NCI-H345 (cell line): ENCODE measurements around the gene ADGRB2.

Experiments used
- DNase-seq: peaks from one replicate; lab custom pipeline; 2025; lab: John Stamatoyannopoulos, UW

ADGRB2 gene

DNA sequence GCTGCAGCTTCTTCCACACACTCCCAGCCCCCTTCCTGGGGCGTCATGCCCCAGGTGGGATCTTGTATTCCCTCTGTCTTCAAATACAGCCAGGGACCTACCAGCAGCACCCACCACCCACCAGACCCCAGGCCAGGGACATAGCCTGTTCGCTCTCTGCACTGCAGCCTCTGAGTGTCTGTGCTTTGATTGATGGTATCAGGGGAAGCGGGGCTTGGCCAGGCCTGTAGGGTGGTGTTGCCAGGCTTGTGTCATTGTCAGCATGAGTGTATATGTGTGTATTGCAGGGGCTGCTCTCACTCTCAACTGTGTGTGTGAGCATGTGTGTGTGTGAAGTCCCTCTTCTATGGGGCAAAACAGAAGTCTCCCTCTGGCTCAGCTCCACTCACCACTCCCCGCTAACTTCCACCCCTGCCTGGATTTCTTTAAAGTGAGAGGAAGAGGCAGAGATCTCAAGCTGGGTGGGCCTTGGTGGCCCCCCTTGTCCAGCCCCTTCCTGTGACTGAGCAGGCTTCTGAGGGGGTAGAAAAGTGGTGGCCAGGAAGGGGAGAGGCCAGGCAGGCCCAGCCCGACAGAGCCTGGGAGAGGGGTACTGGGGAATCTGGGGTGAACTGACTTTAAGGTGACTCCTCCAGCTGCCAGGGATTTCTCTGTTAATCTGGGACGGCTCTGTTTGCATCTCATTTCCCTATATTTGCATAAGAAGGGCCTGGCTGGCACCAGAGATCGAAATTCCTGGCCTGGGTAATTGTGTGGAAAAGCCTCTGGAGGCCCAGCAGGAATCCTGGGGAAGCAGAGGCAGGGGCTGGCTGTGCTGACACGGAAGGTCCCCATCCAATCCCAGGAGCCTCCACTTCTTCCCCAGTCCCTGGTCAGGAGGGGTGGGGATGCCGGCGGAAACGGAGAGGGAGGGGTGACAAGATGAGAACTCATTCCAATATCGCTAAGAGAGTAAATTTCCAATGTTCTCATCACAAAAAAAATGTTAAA lies 18.6 kb upstream of the ADGRB2 start:
- no peak for DNase-seq

DNA sequence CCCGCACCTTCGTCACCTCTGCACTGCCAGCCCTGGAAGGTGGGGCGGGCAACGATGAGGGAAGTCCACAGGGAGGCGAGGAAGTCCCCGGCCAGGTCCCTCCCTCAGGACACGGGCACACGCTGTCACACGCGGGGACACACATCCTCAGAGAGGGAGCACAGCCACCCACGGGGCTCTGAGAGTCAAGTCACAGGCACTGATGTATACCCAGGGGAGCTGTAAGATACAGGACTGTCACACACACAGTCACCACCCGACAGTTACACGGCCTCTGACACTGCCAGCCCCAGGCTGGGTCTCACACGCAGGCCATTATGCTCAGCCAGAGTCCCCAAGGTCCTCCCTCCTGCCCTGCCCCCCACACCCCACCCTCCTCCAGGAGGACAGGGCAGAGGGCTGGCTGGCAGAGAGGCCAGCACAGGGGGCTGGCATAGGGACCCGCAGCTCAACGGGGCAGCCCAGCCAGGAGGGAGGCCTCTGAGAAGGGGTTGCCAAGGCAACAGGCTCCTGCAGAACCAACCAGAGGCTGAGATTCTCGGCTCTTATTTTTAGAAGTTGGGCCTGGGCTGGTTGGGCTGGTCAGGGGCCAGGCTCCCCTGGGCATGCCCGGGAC lies 17.7 kb upstream of the ADGRB2 start:
- DNase-seq = no peak

DNA sequence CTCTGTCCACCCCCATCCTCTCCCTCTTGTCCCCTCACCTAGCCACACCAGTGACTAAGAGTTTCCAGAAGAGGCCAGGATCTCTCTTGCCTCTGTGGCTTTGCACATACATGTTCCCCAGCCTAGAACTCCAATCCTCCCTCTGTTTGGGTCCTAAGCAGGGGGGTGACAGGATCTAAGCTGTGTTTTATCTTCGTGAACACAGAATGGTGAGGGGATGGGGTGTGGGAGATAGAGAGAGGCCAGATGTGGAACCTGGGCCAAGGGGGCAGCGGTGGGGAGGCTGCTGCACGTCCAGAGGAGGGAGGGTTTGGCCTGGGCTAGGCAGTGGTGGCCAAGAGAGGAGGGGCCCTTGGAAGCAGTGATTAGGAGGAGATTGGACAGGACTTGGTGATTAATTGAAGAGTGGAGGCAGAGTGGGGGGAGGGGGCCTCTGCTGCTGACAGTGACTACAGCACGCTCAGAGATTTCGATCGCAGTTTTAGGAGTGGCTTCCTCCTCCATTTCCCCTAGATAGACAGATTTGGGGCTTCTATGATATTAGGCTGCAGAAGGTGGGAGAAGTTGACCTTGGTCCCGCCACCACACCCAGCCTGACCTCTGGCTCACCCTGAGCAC lies 17.1 kb upstream of the ADGRB2 start:
- no peak for DNase-seq

DNA sequence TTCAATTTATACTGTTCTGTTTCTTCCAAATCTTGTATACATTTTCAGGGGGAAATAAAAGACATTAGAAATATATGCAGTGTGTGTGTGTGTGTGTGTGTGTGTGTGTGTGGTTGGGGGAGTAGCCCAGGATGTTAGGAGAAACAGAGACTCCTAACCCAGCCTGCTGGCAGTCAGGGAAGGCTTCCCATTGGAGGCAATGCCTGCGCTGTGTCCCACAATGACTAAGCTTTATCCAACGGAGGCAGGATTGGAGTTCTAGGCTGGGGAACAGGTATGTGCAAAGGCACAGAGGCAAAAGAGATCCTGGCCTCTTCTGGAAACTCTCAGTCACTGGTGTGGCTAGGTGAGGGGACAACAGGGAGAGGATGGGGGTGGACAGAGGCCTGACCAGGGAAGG lies 16.5 kb upstream of the ADGRB2 start:
- DNase-seq = no peak

DNA sequence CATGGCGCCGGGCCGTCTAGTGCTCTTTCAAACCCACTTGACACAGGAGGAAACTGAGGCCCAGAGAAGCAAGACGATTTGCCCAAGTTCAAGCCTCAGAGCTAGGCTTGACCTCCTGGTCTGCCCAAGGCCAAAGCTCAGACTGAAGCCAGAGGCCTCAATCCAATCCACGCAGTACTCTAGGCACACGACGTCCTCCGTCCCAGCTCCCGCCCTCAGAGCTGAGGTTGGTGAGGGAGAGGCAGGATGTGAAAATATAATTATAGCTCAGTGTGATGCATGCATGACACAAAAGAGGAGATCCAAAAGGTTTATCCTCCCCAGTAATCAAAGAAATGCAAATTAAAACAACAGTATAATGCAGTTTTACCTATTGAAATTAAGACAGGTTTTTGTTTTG lies 15.5 kb upstream of the ADGRB2 start:
- no peak for DNase-seq

DNA sequence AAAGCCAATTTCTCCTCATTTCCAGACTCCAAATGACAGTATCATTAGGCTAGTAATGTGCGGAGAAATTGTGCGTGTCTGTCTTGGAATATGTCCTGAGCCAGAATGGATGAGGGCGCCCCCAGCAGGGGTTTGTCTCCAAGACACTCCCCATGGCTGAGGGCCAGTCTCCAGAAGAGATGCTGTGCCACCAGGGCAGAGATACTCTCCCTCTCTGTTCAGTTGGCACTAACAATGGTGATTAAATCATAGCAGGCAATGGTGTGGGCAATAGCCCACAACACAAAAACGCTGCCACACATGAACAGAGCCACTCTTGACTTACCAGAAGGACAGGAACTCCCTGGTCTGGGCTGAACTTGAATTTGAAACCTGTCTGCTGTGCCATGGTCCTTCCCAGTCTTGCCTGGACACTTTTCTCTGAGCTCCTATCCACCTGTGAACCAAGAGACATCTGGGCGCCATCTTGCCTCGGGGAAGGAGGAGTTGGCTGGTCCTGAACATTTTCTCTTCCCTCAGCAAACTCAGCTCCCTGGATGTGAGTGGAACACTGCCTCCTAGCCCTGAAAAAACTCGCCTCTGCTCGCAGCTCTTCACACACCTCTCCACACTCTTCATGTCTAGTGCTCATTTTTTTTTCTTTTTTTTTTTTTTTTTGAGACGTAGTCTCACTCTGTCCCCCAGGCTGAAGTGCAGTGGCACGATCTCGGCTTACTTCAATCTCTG lies 14.8 kb upstream of the ADGRB2 start:
- DNase-seq = no peak

DNA sequence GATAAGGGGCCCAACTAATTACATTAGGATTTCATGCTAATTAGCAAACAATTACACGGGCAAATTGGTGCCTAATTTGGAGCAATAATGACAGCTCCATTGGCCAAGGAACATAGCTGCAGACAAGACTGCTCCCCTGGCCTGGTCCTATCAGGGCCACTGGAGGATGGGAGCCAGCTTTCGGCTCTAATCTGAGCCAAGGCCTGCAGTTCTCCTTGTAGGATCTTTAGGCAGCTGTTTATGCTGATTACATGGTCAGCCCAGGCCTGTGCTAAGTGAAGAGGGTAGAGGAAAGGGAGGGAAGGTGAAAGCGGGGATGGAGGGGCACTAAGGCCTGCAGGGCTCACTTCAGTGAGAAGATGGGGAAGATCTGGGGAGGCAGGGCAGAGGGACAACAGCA lies 12.4 kb upstream of the ADGRB2 start:
- no peak for DNase-seq

DNA sequence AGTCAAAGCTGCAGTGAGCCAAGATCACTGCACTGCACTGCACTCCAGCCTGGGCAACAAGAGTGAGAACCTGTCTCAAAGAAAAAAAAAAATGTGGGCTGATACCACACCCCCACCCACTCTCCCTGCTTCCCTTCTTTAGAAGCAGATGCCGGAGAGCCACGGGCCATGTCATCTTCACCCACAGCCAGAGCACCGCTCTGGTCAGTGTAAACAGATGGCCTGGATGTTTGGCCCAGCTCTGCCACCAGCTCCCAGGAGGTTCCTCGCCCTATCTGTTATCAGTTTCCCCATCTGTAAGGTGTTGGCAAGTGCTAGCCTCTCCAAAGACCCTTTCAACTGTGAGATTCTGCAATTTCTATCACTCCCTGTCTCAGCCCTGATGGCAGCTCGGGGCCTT lies 11.9 kb upstream of the ADGRB2 start:
- DNase-seq = no peak

DNA sequence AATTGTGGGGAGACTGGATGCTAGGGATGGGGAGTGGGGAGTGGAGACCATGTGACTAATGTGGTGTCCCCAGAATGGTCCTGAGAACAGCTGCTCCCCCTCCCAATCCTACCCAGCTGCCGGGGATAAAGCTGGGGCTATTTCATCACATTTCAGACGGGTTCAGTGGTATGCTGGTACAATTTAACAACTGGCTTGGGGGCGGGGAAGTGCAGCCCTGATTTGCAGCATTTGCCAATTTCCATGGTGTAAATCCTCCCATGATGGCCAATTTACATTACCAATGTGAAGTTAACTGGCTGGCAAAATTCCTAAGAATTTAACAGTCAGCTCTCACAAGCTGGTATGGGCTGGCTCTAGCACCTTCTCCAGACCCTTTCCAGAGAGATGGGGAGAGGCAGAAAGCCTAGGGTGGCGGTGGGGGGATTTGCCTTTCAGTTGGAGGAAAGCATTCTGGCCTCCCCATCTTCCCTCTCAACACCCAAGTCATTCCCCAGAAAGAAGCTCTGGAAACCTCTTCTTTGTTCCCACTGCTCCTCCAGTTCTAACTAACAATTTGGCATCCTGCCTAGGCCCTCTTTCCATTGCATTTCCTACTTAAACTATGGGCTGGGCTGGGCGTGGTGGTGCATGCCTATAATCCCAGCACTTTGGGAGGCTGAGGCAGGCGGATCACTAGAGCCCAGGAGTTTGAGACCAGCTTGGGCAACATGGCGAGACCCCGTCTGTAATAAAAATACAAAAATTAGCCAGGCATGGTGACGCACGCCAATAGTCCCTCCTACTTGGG lies 11.3 kb upstream of the ADGRB2 start:
- DNase-seq = peak; percentile 17

DNA sequence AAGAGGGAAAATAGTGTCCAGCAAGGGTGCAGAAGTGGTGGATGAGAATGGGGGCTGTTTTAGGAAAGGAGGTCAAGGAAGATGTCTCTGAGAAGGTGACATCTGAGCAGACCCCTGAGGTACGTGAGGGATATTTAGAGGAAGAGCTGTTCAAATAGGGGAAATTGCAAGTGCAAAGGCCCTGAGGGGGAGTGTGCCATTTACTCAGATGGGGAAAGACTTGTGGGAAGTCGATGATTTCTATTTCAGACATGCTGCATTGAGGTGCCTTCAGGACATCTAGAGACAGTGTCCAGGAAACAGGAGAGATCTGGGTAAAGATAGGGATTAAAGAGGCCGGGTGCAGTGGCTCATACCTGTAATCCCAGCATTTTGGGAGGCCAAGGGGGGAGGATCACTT lies 10.4 kb upstream of the ADGRB2 start:
- no peak for DNase-seq

DNA sequence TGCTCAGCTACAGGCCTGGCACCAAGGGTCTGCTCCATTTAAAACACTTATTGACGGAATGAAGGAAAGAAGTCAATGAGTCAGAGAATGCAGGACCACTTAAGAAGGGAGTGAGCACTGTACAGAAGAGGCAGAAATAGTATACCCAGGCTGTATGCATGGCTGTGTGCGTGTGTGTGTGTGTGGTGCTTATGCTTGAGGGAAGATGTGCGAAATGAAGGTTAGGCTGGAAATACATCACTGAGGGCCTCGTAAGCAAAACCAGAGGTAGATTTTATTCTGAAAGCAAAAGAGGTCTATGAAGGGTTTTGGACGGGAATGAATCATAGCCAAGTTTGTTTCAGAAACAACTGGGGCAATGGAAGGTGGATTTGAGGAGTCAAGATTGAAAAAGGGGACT lies 9.7 kb upstream of the ADGRB2 start:
- DNase-seq = no peak

DNA sequence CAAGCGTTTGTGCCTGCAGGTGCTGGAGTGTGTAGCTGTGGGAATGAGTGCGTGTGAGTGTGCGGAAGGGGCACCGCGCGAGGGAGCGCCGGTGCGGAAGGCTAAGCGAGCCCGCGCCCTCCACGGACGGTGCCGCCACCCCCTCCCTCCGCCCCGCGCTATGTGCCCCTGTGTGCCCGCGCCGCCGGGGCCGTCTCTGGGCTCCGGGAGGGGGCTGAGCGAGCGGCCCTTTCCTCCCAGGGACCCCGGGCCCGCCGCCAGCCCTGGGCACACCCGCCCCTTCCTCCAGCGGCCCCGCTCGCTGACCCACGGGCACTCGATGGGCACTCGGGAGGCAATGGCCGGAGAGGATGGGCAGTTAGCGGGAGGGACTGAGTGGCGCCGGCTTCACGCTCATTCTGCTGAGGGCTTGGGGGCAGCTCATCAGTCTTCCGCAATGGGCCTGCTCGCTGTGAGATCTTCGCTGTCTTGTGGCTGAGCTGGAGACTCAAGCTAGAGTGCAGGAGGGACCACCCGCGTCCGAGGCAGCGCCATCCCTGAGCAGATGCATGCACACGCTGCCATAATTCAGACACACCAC lies 8.6 kb upstream of the ADGRB2 start:
- DNase-seq = no peak

DNA sequence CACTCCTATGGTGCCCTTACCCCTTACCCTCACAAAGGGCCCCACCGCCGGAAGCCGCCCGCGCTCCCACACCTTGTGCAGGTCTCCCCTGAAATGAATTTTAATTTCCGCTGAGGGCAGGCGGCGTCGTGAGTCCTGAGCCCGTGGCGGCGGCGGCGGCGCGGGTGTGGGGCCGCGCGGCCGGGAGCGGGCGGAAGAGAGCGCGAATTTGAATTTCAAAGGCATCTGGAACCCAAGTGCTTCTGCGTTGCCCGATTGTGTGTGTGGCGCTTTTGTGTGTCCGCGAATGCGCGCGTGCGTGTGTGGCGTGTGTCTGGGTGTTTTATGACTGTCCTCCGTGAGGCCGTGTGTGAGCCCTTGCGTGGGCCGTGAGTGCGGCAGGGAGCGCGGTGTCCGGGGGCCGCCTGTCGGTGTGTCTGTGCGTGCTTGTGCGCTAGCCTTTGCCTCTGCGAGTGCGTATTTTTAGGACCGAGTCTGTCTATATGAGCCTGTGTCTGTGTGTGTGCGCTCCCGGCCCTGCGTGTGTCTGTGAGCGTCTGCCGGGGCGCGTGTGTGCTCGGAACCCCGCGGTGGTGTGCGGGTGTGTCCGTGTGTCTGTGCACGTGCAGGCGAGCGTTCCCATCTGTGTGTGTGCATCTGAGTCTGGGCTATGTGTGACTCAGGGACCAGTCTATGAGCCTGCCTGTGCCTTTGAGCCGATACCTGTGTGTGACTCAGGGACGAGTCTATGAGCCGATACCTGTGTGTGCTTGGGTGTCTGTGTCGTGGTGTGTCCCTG lies 7.9 kb upstream of the ADGRB2 start:
- no peak for DNase-seq

DNA sequence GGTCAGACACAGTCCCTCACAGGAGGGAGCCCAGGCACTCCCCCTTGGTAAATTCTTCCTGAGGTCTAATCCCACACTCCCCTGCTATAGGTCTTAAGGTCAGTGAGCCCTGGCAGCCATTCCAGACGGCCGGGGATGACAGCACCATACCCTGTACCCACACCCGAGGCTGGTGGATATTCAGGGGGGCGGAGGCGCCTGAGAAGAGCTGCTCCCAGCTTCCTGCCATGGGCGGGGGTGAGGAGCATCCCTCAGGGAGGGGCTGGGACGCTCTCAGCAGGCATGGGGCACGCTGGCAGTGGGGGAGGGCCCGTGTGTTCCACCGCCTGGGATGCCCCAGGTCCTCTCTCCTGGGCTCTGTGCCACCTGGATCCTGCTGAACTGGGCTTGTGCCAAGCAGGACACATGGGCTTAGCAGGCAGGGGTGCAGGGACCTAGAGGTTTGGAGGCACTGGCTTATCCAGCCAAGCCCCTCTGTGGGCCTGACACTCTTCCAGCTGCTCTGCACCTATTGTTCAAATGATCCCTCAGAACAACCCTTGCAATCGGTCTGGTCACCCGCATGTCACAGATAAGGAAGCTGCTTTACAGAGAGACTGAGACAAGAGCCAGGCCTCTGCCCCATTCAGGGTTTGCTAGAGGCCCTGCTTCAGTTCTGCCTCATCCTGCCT lies 5.7 kb upstream of the ADGRB2 start:
- peak; percentile 90 for DNase-seq

DNA sequence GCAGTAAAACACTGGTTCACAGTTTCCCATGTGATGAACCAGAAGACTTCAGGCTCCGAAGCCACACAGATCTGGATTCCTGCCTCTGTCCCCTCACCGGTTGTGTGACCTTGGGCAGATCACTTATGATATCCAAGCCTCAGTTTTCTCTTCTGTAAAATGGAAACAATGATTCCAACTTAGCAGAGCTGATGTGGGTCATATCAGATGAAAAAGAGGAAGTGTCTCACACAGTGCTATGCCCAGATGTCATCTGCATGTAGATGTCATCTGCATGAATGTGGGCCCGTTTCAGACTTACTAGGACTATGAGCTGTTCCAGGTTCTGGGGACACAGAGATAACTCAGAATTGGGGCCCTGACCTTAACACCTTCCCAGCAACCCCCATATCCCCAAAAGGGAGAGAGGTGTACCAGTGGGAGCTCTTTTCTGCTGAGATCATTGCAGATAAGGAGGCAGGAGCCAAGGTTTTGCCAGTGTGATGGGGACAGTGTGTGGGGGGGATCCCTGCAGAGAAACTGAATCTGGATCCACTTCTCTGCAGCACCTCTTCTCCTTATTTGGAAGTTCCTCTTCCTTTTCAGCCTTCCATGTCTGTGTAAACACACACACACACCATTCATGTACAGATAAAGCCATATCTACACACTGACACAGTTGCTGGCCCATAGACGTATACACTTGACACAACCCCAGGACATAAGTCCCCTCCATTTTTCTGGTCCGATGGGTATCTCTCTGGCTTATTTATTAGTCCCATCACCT lies 5.0 kb upstream of the ADGRB2 start:
- DNase-seq = peak; percentile 32

DNA sequence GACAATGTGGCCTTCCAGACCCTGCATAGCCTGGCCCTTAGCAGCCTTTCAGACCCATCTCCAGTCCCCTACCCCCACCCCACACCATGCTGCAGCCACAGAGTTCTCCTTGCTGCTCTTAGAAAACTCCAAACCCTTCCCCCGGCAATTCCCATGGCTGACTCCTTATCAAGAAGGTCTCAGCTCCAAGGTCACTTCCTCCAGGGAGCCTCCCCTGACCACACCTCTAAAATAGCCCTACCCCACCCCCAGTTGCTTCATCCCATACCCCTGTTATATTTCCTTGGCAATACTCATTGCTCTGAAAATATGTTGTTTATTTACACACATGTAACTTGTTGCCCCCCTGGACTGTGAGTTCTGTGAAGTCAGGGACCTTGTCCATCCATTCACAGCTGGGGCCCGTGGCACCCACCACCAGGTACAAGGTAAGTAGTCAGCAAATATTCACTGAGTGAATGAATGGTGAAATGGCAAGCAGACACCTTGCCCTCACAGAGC lies 4.3 kb upstream of the ADGRB2 start:
- DNase-seq = no peak

DNA sequence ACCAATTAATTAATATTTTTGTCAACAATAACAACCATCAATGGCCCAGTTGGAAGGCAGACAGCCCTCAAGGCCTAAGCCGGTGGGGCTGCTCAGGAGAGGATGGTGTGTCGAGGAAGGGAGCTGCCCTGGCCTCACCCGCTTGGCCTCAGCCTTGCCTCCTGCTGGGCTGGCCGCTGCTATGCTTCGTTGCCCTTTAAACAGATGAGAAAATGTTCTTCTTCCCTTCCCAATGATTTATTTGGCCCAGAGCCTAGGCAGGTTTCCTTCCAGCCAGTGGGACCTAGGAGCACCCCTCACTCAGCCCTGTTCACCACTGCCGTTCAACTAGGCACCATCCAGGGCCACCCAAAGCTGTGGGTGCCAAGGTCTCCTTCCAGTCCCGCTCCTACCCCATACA lies 3.1 kb upstream of the ADGRB2 start:
- no peak for DNase-seq

DNA sequence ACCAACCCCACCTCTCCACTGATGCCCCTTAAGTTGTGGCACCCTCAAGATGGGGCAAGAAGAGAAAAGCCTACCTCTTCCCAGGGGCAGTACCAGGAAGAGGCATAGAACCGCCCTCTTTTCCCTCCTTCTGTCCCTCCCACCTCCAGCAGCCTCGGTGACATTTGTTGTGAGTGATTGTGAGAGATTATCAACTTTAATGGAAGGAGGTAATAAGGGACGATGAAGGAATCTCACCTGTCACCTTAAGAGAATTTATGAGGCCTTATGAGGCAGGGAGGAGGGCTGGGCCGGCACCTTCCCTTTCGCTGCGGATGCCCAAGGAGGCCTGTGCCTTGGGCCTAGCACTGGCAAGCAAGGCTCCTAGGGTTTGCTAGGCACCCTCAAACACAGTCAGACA lies 1.4 kb upstream of the ADGRB2 start:
- DNase-seq = no peak

DNA sequence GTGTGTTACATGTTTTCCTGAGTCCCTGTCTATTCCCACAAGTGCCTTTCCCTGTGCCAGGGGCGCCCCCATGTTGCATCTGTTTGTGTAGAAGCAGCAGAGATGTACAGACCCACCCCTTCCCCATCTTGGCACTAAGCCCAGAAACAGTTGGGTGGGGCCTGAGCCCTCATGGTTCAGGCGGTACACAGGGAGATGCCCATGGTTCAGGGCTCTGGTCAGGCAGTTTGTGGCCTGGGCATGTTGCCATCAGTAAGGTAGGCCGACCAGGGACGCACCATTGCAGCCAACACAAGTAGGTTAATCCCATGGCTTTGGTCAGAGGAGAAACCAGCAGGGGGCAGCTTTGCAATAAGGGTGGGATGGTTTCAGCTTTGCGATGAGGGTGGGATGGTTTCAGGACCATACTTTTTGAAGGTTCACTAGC lies 914 bp upstream of the ADGRB2 start:
- DNase-seq = peak; percentile 88
